Stomach (tissue), 9 donors: ENCODE results near the gene KHK. TPM values are rescaled to one million over a fixed set of nuclear protein-coding genes. Genes with fewer than 3 reads are reported as not detected.

ENCODE experiments used
- DNase-seq, 2 donors: peaks; one replicate each; pipeline versions ENCODE4 v3.0.0 to v3.0.0-alpha.2; 2013 to 2019
- H3K27ac ChIP-seq, 5 donors: fragments of 200-600 bp in 4 of 5; sonication (generic) in 4 of 5; one replicate each; pipeline ENCODE4 v1.5.1; 2013 to 2019; ENCODE audit warnings: mild to moderate bottlenecking in 1 of 5, moderate library complexity in 1 of 5
- H3K27me3 ChIP-seq, 3 donors: fragments of 200-600 bp; sonication (generic); one replicate each; pipeline ENCODE4 v1.5.1; 2017 to 2019; ENCODE audit warnings: mixed run types in 1 of 3
- H3K36me3 ChIP-seq, 4 donors: fragments of 200-600 bp; sonication (generic); 1 replicate in 3 of 4; 2 replicates in 1 of 4; pipeline ENCODE4 v1.5.1; 2016 to 2019
- H3K4me1 ChIP-seq, 4 donors: fragments of 200-600 bp; sonication (generic); one replicate each; pipeline ENCODE4 v1.5.1; 2016 to 2019
- H3K4me3 ChIP-seq, 4 donors: fragments of 200-600 bp; sonication (generic) in 3 of 4; one replicate each; pipeline ENCODE4 v1.5.1; 2016 to 2019; ENCODE audit warnings: mild to moderate bottlenecking in 1 of 4
- H3K9me3 ChIP-seq, 4 donors: fragments of 200-600 bp; sonication (generic); one replicate each; pipeline ENCODE4 v1.5.1; 2016 to 2019
- CTCF ChIP-seq, 7 experiments: fragments of 450-650 bp in 4 of 7; fragments of 200-600 bp in 3 of 7; sonication (generic) in 3 of 7; IDR thresholded peaks; one replicate each; pipeline ENCODE4 v1.5.1; 2016 to 2019; ENCODE audit warnings: antibody characterized with exemption in 7 of 7, control low read depth in 2 of 7, mild to moderate bottlenecking in 1 of 7
- EP300 ChIP-seq: sonication (generic); formaldehyde crosslinking; IDR thresholded peaks from one replicate; pipeline ENCODE4 v1.6.1; 2017; ENCODE audit warnings: antibody characterized with exemption
- POLR2A ChIP-seq, 4 donors: fragments of 450-650 bp; IDR thresholded peaks; one replicate each; pipeline ENCODE4 v1.6.1; 2016; ENCODE audit warnings: antibody characterized with exemption in 4 of 4, control low read depth in 2 of 4, mild to moderate bottlenecking in 1 of 4, moderate library complexity in 1 of 4
- POLR2AphosphoS5 ChIP-seq, 3 donors: sonication (generic); formaldehyde crosslinking; IDR thresholded peaks; one replicate each; pipeline ENCODE4 v1.6.1; 2016; ENCODE audit warnings: antibody characterized with exemption in 3 of 3
- WGBS, 5 donors: extraction: QIAGEN DNeasy Blood & Tissue Kit in 3 of 5; methylation state at CpG; one replicate each; pipeline versions ENCODE4 v1.1.5 to v1.1.7; 2013 to 2018; 5-methylcytosine and 5-hydroxymethylcytosine counted together
- intact Hi-C: fragments of 100-400 bp; cut with DNase I; formaldehyde crosslinking; loops from one replicate; pipeline ENCODE4 v1.15.1; 2023; ENCODE audit warnings: low total_unique reads
- polyA plus RNA-seq, 3 donors: library from polyadenylated mRNA; stranded (reverse); fragments of 200-250 nt; gene quantifications; one replicate each; pipeline ENCODE4 v1.2.3, GENCODE V29; 2013
- total RNA-seq, 5 donors: library from RNA; depleted of rRNA; stranded (reverse); fragments of >200 nt; gene quantifications; one replicate each; pipeline versions ENCODE4 v1.1.0 to v1.2.3, GENCODE V29; 2014 to 2016
- donor health status: healthy with polysubstance abuse.
- donor health status: Bipolar disorder and iron deficiency.
- donor health status: healthy.

KHK gene
- total and polyA plus RNA-seq, 8 donors = 1.3 to 18.2 (median 3.5) TPM; not detected in 1

GRCh38 chr2:27089111-27089954, 2.8 kb downstream of the KHK start:
- H3K27ac ChIP-seq = no peak overlapping the region
- H3K27me3 ChIP-seq = no peaks in the 10 kb centered on the region
- intact Hi-C loops = loop anchor here (10.0 kb wide), 1 partner anchor 55 kb away; the partner anchor contains the start of gene TMEM214
- no peaks in the 10 kb centered on the region for H3K9me3 ChIP-seq
- no peak for TF ChIP-seq EP300
- no peak for TF ChIP-seq CTCF (IDR thresholded peaks at IDR 0.05)
- 88 to 93% (median 91%) methylated on average over 11 to 14 of the region's 14 CpGs for WGBS, 5 donors
- H3K4me1 ChIP-seq = peaks cover 21 to 51% (median 29%) of the 10 kb centered on the region in 4 donors
- peaks cover 0 to 12% (median 0%) of the 10 kb centered on the region in 4 donors for H3K36me3 ChIP-seq
- no peak overlapping the region for H3K4me3 ChIP-seq
- no peak for DNase-seq

GRCh38 chr2:27091746-27092695, 5.4 kb downstream of the KHK start:
- no peak for DNase-seq
- 73 to 85% (median 80%) methylated on average over 12 to 25 of the region's 25 CpGs for WGBS, 5 donors
- no peak overlapping the region for H3K27ac ChIP-seq
- no peaks in the 10 kb centered on the region for H3K9me3 ChIP-seq
- no peaks in the 10 kb centered on the region for H3K27me3 ChIP-seq
- intact Hi-C loops = no loop called here
- H3K4me3 ChIP-seq = no peak overlapping the region
- peaks cover 5 to 41% (median 23%) of the 10 kb centered on the region in 4 donors for H3K4me1 ChIP-seq
- peaks cover 0 to 18% (median 0%) of the 10 kb centered on the region in 4 donors for H3K36me3 ChIP-seq
- TF ChIP-seq POLR2A (IDR thresholded peaks at IDR 0.05) = no peak
- no peak for TF ChIP-seq EP300
- no peak for TF ChIP-seq POLR2AphosphoS5 (IDR thresholded peaks at IDR 0.05)
- no peak for TF ChIP-seq CTCF (IDR thresholded peaks at IDR 0.05)

- Histone ChIP-seq H3K4me1 (peaks cover 0 to 32% (median 16%) of the 10 kb centered on the region in 4 donors), H3K4me3 (no peak overlapping the region), H3K36me3 (peaks cover 0 to 18% (median 0%) of the 10 kb centered on the region in 4 donors), H3K9me3 (no peaks in the 10 kb centered on the region), H3K27ac (no peak overlapping the region), H3K27me3 (no peaks in the 10 kb centered on the region)
- TF ChIP-seq POLR2AphosphoS5 (IDR thresholded peaks at IDR 0.05) = no peak
- no peak for TF ChIP-seq POLR2A (IDR thresholded peaks at IDR 0.05)
- no peak for TF ChIP-seq EP300
- no peak for TF ChIP-seq CTCF (IDR thresholded peaks at IDR 0.05)
- intact Hi-C loops = no loop called here
- no peak for DNase-seq
- WGBS, 5 donors = 35 to 55% (median 51%) methylated on average over 9 to 10 of the region's 10 CpGs
These were observed 6.3 kb downstream of the KHK start for GRCh38 chr2:27092696-27093429.
